Measurements from ENCODE around the gene TMEM168.

- TF ChIP-seq CTCF (IDR thresholded peaks at IDR 0.05) (no peak), EZH2 (IDR thresholded peaks at IDR 0.05) (no peak), EZH2phosphoT487 (IDR thresholded peaks at IDR 0.05) (no peak)
These were observed 25.1 kb downstream of the TMEM168 start for GRCh38 chr7:112765105-112765504.
